ENCODE measurements around the gene RNF138. TPM values are rescaled to one million over a fixed set of nuclear protein-coding genes. Genes with fewer than 3 reads are reported as not detected.

RNF138 gene
- total and polyA plus RNA-seq, 10 of the 15 experiments (the other 5 are each of a cell fraction or from before 2014, with no cell fraction given): 24.2 to 75.2 (median 40.1) TPM

- FAIRE-seq (no peak), ATAC-seq (no peak), DNase-seq (ENCODE audit: low read depth, low spot score) (no peak)
- intact Hi-C loops (cut with micrococcal nuclease; ENCODE audit: unreplicated experiment): no loop called here
- no peaks in the 10 kb centered on the region for H3K9me3 ChIP-seq (replicated peaks; ENCODE audit: control insufficient read depth, insufficient read depth, low read length)
- ChIA-PET RAD21 (ENCODE audit: unreplicated experiment) (no interaction called here), SMC1A (ENCODE audit: uncharacterized antibody, unreplicated experiment) (interaction anchor here (1.1 kb wide), 1 partner anchor 15 kb away, joined by 3 read pairs; no protein-coding TSS in a partner anchor), CTCF (no interaction called here), POLR2A (no interaction called here)
- no peak overlapping the region for H3K4me3 ChIP-seq
- H3K27me3 ChIP-seq (replicated peaks in 1 of 2; ENCODE audit: control insufficient read depth in 2 of 2, insufficient read depth in 2 of 2, low read length in 1 of 2): no peaks in the 10 kb centered on the region
- in situ Hi-C loops (cut with MboI): no loop called here
- BruUV-seq (replicated peaks): no TSS peak
- H4K20me1 ChIP-seq (ENCODE audit: control insufficient read depth, insufficient read depth): no peaks in the 10 kb centered on the region
- no peaks in the 10 kb centered on the region for H3K4me1 ChIP-seq (ENCODE audit: control insufficient read depth, insufficient read depth, low read length)
- 86% methylated on average over 7 of the region's 7 CpGs for WGBS (ENCODE audit: insufficient coverage, insufficient replicate concordance, low lambda C conversion rate, missing lambda C conversion rate)
- no peak overlapping the region for H3K9ac ChIP-seq (ENCODE audit: control insufficient read depth, insufficient read depth, low read length)
- H3K27ac ChIP-seq (ENCODE audit: control insufficient read depth, insufficient read depth): no peak overlapping the region
- H2AFZ ChIP-seq (ENCODE audit: control insufficient read depth, low read depth, low read length): no peak overlapping the region
- no peaks in the 10 kb centered on the region for H3K79me2 ChIP-seq (ENCODE audit: control insufficient read depth, insufficient read depth, low read length)
- no peak overlapping the region for H3K4me2 ChIP-seq (ENCODE audit: control insufficient read depth, insufficient read depth)
- no peaks in the 10 kb centered on the region for H3K36me3 ChIP-seq (ENCODE audit: control insufficient read depth in 2 of 2, insufficient read depth in 2 of 2, low read length in 1 of 2)
- TF ChIP-seq BCLAF1 (IDR thresholded peaks at IDR 0.05): no peak
- no peak for TF ChIP-seq MEF2B (IDR thresholded peaks at IDR 0.05; ENCODE audit: partially characterized antibody, poor library complexity, severe bottlenecking)
- no peak for TF ChIP-seq CHD1 (IDR thresholded peaks at IDR 0.05; ENCODE audit: low read depth, low read length)
- TF ChIP-seq TCF12 (IDR thresholded peaks at IDR 0.05; ENCODE audit: low read depth, low read length): no peak
- no peak for TF ChIP-seq ZNF622 (IDR thresholded peaks at IDR 0.05)
- TF ChIP-seq MAX (IDR thresholded peaks at IDR 0.05; ENCODE audit: low read depth, low read length): no peak
- no peak for TF ChIP-seq BCL3 (IDR thresholded peaks at IDR 0.05; ENCODE audit: borderline replicate concordance, insufficient read depth, low read depth, low read length, poor library complexity, severe bottlenecking)
- TF ChIP-seq ATF7 (IDR thresholded peaks at IDR 0.05; ENCODE audit: low read depth): no peak
- TF ChIP-seq ETV6 (conservative IDR thresholded peaks at IDR 0.05 in 1 of 2, IDR thresholded peaks at IDR 0.05 in 1 of 2; ENCODE audit: borderline replicate concordance in 1 of 2, low read depth in 1 of 2): no peak
- no peak for TF ChIP-seq RCOR1 (conservative IDR thresholded peaks at IDR 0.05; ENCODE audit: low read depth, low read length)
- TF ChIP-seq WRNIP1 (IDR thresholded peaks at IDR 0.05; ENCODE audit: borderline replicate concordance, low read depth, low read length): no peak
- no peak for TF ChIP-seq ZNF217 (IDR thresholded peaks at IDR 0.05)
- TF ChIP-seq RELB (IDR thresholded peaks at IDR 0.05; ENCODE audit: low read depth): no peak
- TF ChIP-seq RELA (IDR thresholded peaks at IDR 0.05; ENCODE audit: borderline replicate concordance, partially characterized antibody): no peak
- no peak for TF ChIP-seq ZBTB33 (IDR thresholded peaks at IDR 0.05)
- TF ChIP-seq HDGF (IDR thresholded peaks at IDR 0.05): no peak
- no peak for TF ChIP-seq SRF (IDR thresholded peaks at IDR 0.05; ENCODE audit: low read depth in 2 of 2, low read length in 2 of 2)
These were observed 34.0 kb upstream of the RNF138 start for GRCh38 chr18:32057624-32058165.
